Activated B cell treated with CpG ODN at 0.5 μM for 24 hours (primary cell): ENCODE measurements around the gene MTX1. TPM values are rescaled to one million over a fixed set of nuclear protein-coding genes. Genes with fewer than 3 reads are reported as not detected.
"Not testable (repeated sequence)": the region's sequence is repeated elsewhere in the genome, so short reads cannot be mapped to it uniquely, and the experiment has no call there.

Source experiments
- ATAC-seq: fragments of 200-7000 bp; cut with Tn5 transposase; one replicate; pipeline ENCODE4 v1.10.0; 2021; ENCODE audit warnings: low read depth, mild to moderate bottlenecking, moderate library complexity
- CTCF ChIA-PET: fragments of 350-600 bp; sonication (Branson Sonifier 250); formaldehyde crosslinking; loops from one replicate; lab custom pipeline; 2021; ENCODE audit warnings: antibody characterized with exemption; lab: Charles Lee
- POLR2A ChIA-PET: fragments of 350-600 bp; sonication (Branson Sonifier 250); formaldehyde crosslinking; loops from one replicate; lab custom pipeline; 2021; ENCODE audit warnings: antibody characterized with exemption; lab: Charles Lee
- DNase-seq: peaks from one replicate; pipeline ENCODE4 v3.0.0; 2022
- H3K27ac Mint-ChIP-seq: one replicate; pipeline ENCODE4 v1.8.0; 2020; ENCODE audit warnings: mixed read lengths
- H3K27me3 Mint-ChIP-seq: one replicate; pipeline ENCODE4 v1.8.0; 2021; ENCODE audit warnings: mixed read lengths
- H3K36me3 Mint-ChIP-seq: one replicate; pipeline ENCODE4 v1.8.0; 2021; ENCODE audit warnings: low read depth, mixed read lengths
- H3K4me1 Mint-ChIP-seq: one replicate; pipeline ENCODE4 v1.8.0; 2021; ENCODE audit warnings: mixed read lengths
- H3K4me3 Mint-ChIP-seq: one replicate; pipeline ENCODE4 v1.8.0; 2020; ENCODE audit warnings: mild to moderate bottlenecking, mixed read lengths
- H3K9me3 Mint-ChIP-seq: one replicate; pipeline ENCODE4 v1.8.0; 2020; ENCODE audit warnings: mixed read lengths
- intact Hi-C: fragments of 100-400 bp; cut with micrococcal nuclease; formaldehyde crosslinking; loops from one replicate; pipeline ENCODE4 v1.15.1; 2024
- total RNA-seq: library from RNA; stranded (reverse); gene quantifications from 2 replicates; pipeline ENCODE4 v1.2.3, GENCODE V29; 2022
- TF ChIP-seq, protein P1 (sequence below): fragments of 200-600 bp; IDR thresholded peaks from one replicate; pipeline ENCODE4 v1.8.0; 2022; ENCODE audit warnings: antibody characterized with exemption, mild to moderate bottlenecking

MTX1 gene
- total RNA-seq, 1 donor from 2014 or later, result 36.7 TPM

DNA sequence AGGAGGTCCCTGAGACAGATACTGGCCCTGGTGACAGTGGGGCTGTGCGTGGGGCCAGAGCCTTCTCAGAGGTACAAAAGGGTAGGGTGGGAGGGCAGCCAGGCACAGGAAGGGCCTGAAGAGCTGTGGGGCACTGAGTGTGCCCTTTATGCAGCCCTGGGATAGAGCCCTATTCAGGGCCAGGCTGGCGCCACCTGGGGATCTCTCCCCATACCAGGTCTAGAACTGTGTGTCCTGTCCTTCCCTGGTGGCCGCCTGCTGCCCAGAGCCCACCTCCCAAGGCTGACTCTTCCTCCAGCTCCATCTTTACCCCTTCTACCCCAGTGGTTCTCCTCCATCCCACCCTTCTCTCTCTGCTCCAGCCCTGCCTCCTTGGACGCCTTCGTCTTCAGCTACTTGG lies 25.0 kb downstream of the MTX1 start:
- intact Hi-C loops, H3K27ac Mint-ChIP-seq, H3K4me3 Mint-ChIP-seq, DNase-seq, CTCF ChIA-PET, POLR2A ChIA-PET, H3K9me3 Mint-ChIP-seq, H3K4me1 Mint-ChIP-seq, ATAC-seq, H3K27me3 Mint-ChIP-seq: not testable (repeated sequence)
- peaks cover 28% of the 10 kb centered on the region for H3K36me3 Mint-ChIP-seq

DNA sequence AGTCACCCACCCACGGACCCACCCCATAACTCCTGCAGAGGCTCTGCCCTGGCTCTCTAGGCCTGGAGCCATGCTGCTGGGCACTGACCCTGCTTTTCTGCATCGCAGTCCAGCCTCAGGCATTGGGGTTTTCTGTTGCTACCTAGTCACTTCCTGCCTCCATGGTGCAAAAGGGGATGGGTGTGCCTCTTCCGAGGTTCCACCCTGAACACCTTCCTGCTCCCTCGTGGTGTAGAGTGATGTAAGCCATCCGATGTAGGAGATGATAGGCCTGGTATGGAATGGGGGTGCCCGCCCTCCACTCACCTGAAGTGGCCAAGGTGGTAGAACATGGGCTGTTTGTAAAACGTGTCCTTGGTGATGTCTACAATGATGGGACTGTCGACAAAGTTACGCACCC lies 26.9 kb downstream of the MTX1 start:
- H3K27me3 Mint-ChIP-seq, H3K9me3 Mint-ChIP-seq, CTCF ChIA-PET, H3K4me1 Mint-ChIP-seq, intact Hi-C loops, H3K27ac Mint-ChIP-seq, POLR2A ChIA-PET, ATAC-seq, DNase-seq, H3K4me3 Mint-ChIP-seq: not testable (repeated sequence)
- peaks cover 34% of the 10 kb centered on the region for H3K36me3 Mint-ChIP-seq

GRCh38 chr1:155236451-155236850 lies 28.0 kb downstream of the MTX1 start:
- Mint-ChIP-seq H3K27ac (no peak overlapping the region), H3K4me3 (no peak overlapping the region), H3K36me3 (peaks cover 38% of the 10 kb centered on the region), H3K4me1 (peaks cover 20% of the 10 kb centered on the region), H3K27me3 (no peaks in the 10 kb centered on the region), H3K9me3 (no peaks in the 10 kb centered on the region)
- ChIA-PET CTCF (no interaction called here), POLR2A (no interaction called here)
- TF ChIP-seq, protein P1, sequence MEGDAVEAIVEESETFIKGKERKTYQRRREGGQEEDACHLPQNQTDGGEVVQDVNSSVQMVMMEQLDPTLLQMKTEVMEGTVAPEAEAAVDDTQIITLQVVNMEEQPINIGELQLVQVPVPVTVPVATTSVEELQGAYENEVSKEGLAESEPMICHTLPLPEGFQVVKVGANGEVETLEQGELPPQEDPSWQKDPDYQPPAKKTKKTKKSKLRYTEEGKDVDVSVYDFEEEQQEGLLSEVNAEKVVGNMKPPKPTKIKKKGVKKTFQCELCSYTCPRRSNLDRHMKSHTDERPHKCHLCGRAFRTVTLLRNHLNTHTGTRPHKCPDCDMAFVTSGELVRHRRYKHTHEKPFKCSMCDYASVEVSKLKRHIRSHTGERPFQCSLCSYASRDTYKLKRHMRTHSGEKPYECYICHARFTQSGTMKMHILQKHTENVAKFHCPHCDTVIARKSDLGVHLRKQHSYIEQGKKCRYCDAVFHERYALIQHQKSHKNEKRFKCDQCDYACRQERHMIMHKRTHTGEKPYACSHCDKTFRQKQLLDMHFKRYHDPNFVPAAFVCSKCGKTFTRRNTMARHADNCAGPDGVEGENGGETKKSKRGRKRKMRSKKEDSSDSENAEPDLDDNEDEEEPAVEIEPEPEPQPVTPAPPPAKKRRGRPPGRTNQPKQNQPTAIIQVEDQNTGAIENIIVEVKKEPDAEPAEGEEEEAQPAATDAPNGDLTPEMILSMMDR, result no peak
- intact Hi-C loops, result no loop called here
- DNase-seq (no peak), ATAC-seq (no peak)

GRCh38 chr1:155241069-155241679 lies 32.7 kb downstream of the MTX1 start:
- POLR2A ChIA-PET, result interaction anchor here (0.5 to 1.8 kb wide), 5 partner anchors 10 to 221 kb away, joined by 3 to 10 read pairs (median 4); no protein-coding TSS in a partner anchor
- peaks cover 42% of the 10 kb centered on the region for H3K4me1 Mint-ChIP-seq
- TF ChIP-seq, protein P1, result no peak
- ATAC-seq, result peak; percentile 11
- CTCF ChIA-PET, result interaction anchor here (1.1 to 3.2 kb wide), 3 partner anchors 9 to 74 kb away, joined by 3 to 16 read pairs (median 4); no protein-coding TSS in a partner anchor
- H3K27ac Mint-ChIP-seq, result peak overlapping the region; percentile 81
- intact Hi-C loops, result loop anchor here (5.0 kb wide), 1 partner anchor 36 kb away; the partner anchor contains the start of gene HCN3
- peak overlapping the region; percentile 87 for H3K4me3 Mint-ChIP-seq
- no peak for DNase-seq
- peaks cover 33% of the 10 kb centered on the region for H3K36me3 Mint-ChIP-seq
- H3K9me3 Mint-ChIP-seq, result no peaks in the 10 kb centered on the region
- peaks cover 2% of the 10 kb centered on the region for H3K27me3 Mint-ChIP-seq

DNA sequence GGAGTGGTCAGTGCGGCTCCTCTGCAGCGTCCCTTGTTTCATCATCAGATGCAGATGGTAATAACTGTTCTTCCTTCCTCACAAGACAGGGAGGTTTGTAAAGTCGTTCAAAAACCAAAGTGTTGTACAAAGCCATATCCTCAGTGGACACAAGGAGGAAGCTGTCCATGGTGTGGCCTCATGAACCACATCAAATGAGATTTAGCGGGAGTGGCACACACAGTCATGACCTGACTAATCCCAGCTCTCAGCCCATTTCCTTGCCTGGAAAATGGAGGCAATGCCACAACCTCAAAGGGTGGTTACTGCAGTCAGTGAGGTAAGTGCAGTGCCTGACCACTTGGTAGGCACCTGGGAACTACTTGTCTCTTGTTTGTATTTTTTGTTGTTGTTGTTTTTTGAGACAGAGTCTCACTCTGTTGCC lies 33.4 kb downstream of the MTX1 start:
- H3K36me3 Mint-ChIP-seq, result peaks cover 26% of the 10 kb centered on the region
- no peak overlapping the region for H3K27ac Mint-ChIP-seq
- no peaks in the 10 kb centered on the region for H3K9me3 Mint-ChIP-seq
- ChIA-PET POLR2A (interaction anchor here (0.5 to 1.8 kb wide), 5 partner anchors 9 to 284 kb away, joined by 3 to 10 read pairs (median 4); no protein-coding TSS in a partner anchor), CTCF (interaction anchor here (0.6 to 3.2 kb wide), 3 partner anchors 9 to 74 kb away, joined by 3 to 16 read pairs (median 3); partner anchors contain the start of gene FDPS)
- ATAC-seq (no peak), DNase-seq (no peak)
- peaks cover 42% of the 10 kb centered on the region for H3K4me1 Mint-ChIP-seq
- TF ChIP-seq, protein P1, result no peak
- H3K27me3 Mint-ChIP-seq, result peaks cover 2% of the 10 kb centered on the region
- intact Hi-C loops, result loop anchor here (5.0 kb wide), 1 partner anchor 35 kb away; the partner anchor contains the start of gene HCN3
- H3K4me3 Mint-ChIP-seq, result peak overlapping the region; percentile 11

DNA sequence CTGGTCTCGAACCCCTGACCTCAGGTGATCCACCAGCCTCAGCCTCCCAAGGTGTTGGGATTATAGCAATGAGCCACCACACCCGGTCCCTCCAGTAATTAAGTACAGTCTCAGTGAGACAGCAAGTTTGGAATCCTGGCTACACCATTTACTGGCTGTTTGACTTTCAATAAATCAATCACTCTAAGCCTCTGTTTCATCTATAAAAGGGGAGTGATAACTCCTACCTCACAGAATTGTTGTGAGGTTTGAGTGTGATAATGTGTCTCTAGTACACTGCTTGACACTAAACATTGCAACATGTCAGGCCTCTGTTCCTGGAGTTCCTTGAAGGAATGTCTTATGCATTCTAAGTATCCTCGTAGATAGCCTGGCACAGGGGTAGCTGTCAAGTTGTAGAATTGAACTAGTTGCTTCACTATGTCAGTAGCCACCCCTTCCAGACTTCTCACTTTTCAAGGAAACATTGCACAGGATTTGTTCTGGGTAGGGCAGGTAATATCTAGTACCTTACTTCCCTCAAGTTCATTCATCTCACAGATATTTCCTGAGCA lies 34.4 kb downstream of the MTX1 start:
- peak overlapping the region; percentile 85 for H3K4me3 Mint-ChIP-seq
- POLR2A ChIA-PET, result interaction anchor here (2.4 to 2.7 kb wide), 2 partner anchors 34 to 49 kb away, joined by 9 to 11 read pairs; partner anchors contain the start of gene MTX1
- H3K9me3 Mint-ChIP-seq, result no peaks in the 10 kb centered on the region
- TF ChIP-seq, protein P1, result no peak
- peak overlapping the region; percentile 96 for H3K27ac Mint-ChIP-seq
- peaks cover 2% of the 10 kb centered on the region for H3K27me3 Mint-ChIP-seq
- H3K4me1 Mint-ChIP-seq, result peaks cover 42% of the 10 kb centered on the region
- no peak for DNase-seq
- no peak for ATAC-seq
- H3K36me3 Mint-ChIP-seq, result peaks cover 17% of the 10 kb centered on the region
- intact Hi-C loops, result loop anchor here (5.0 kb wide), 1 partner anchor 34 kb away; the partner anchor contains the start of gene HCN3
- CTCF ChIA-PET, result interaction anchor here (1.4 kb wide), 1 partner anchor 36 kb away, joined by 5 read pairs; no protein-coding TSS in a partner anchor
